Measurements from ENCODE around the gene SYNE4.

Gene SYNE4

GRCh38 chr19:36025541-36025940, 16.9 kb upstream of the SYNE4 start:
- DNase-seq = no peak

- DNase-seq = no peak
Measured at GRCh38 chr19:36023432-36023831, 14.8 kb upstream of the SYNE4 start.

GRCh38 chr19:36019061-36019670, 10.6 kb upstream of the SYNE4 start:
- no peak for DNase-seq

GRCh38 chr19:36014012-36014924, 5.7 kb upstream of the SYNE4 start, which contains the start of gene ALKBH6:
Gene ALKBH6 (minus strand): TSS chr19:36014213. CDS start chr19:36013397, 816 bp downstream.
- peak; percentile 100 for DNase-seq

- DNase-seq = no peak
Measured at GRCh38 chr19:36013280-36014011, 4.8 kb upstream of the SYNE4 start.

- no peak for DNase-seq
Measured at GRCh38 chr19:36010402-36010801, 1.8 kb upstream of the SYNE4 start.

- DNase-seq = no peak
Measured at GRCh38 chr19:36009633-36010379, 1.2 kb upstream of the SYNE4 start.

- peak; percentile 49 for DNase-seq
Measured at GRCh38 chr19:36009220-36009619, 607 bp upstream of the SYNE4 start.

GRCh38 chr19:36006955-36007354, 1.7 kb downstream of the SYNE4 start:
- DNase-seq = no peak

GRCh38 chr19:36003284-36003683, 5.3 kb downstream of the SYNE4 start:
- no peak for DNase-seq

GRCh38 chr19:36001605-36002004, 7.0 kb downstream of the SYNE4 start:
- no peak for DNase-seq

- no peak for DNase-seq
Measured at GRCh38 chr19:35996777-35997176, 11.8 kb downstream of the SYNE4 start.

GRCh38 chr19:35995048-35995993, 13.3 kb downstream of the SYNE4 start, which contains the start of gene SDHAF1:
Gene SDHAF1 (plus strand): TSS chr19:35995188. CDS start chr19:35995275, 87 bp downstream.
- DNase-seq = peak; percentile 96

GRCh38 chr19:35993923-35994598, 14.6 kb downstream of the SYNE4 start:
- DNase-seq = no peak

GRCh38 chr19:35992907-35993765, 15.5 kb downstream of the SYNE4 start:
- DNase-seq = no peak

- DNase-seq = no peak
Measured at GRCh38 chr19:35991731-35992450, 16.7 kb downstream of the SYNE4 start.

- no peak for DNase-seq
Measured at GRCh38 chr19:35990771-35991730, 17.6 kb downstream of the SYNE4 start.

- no peak for DNase-seq
Measured at GRCh38 chr19:35990156-35990555, 18.5 kb downstream of the SYNE4 start.

Data from stimulated activated CD4-positive, alpha-beta T cell treated with anti-CD3 and anti-CD28 coated beads, Interleukin-1b, Interleukin-23, amount 100 ng/mL, for 48 hours (primary cell).